ENCODE results near the gene PRPF8. TPM values are rescaled to one million over a fixed set of nuclear protein-coding genes. Genes with fewer than 3 reads are reported as not detected.

The PRPF8 gene
- total RNA-seq, 1 donor from 2014 or later = 297 TPM

DNA sequence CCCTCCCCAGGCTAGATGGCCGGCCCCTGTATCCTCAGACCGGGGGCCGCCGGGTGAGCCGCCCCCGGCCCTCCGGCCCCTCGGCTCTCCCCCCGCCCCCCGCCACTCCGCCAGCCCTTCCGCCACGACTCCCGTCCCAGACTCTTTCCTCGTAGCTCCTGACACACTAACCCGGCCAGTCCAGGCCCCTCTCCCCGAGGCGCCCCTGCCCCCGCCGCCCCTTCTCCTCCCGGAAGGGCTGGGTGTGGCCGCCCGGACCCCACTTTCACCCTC lies 31.1 kb upstream of the PRPF8 start:
- H3K4me1 Mint-ChIP-seq (ENCODE audit: low read depth, unreplicated experiment) = peaks cover 7% of the 10 kb centered on the region
- no peak for DNase-seq
- peaks cover 14% of the 10 kb centered on the region for H3K9me3 Mint-ChIP-seq (ENCODE audit: unreplicated experiment)
- H3K4me3 Mint-ChIP-seq (ENCODE audit: unreplicated experiment) = peak overlapping the region; percentile 59
- TF ChIP-seq, protein P1, sequence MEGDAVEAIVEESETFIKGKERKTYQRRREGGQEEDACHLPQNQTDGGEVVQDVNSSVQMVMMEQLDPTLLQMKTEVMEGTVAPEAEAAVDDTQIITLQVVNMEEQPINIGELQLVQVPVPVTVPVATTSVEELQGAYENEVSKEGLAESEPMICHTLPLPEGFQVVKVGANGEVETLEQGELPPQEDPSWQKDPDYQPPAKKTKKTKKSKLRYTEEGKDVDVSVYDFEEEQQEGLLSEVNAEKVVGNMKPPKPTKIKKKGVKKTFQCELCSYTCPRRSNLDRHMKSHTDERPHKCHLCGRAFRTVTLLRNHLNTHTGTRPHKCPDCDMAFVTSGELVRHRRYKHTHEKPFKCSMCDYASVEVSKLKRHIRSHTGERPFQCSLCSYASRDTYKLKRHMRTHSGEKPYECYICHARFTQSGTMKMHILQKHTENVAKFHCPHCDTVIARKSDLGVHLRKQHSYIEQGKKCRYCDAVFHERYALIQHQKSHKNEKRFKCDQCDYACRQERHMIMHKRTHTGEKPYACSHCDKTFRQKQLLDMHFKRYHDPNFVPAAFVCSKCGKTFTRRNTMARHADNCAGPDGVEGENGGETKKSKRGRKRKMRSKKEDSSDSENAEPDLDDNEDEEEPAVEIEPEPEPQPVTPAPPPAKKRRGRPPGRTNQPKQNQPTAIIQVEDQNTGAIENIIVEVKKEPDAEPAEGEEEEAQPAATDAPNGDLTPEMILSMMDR (IDR thresholded peaks at IDR 0.05; ENCODE audit: partially characterized antibody, unreplicated experiment) = no peak
- peaks cover under 1% of the 10 kb centered on the region for H3K27me3 Mint-ChIP-seq (ENCODE audit: unreplicated experiment)
- H3K27ac Mint-ChIP-seq (ENCODE audit: unreplicated experiment) = no peak overlapping the region
- no peaks in the 10 kb centered on the region for H3K36me3 Mint-ChIP-seq (ENCODE audit: unreplicated experiment)

DNA sequence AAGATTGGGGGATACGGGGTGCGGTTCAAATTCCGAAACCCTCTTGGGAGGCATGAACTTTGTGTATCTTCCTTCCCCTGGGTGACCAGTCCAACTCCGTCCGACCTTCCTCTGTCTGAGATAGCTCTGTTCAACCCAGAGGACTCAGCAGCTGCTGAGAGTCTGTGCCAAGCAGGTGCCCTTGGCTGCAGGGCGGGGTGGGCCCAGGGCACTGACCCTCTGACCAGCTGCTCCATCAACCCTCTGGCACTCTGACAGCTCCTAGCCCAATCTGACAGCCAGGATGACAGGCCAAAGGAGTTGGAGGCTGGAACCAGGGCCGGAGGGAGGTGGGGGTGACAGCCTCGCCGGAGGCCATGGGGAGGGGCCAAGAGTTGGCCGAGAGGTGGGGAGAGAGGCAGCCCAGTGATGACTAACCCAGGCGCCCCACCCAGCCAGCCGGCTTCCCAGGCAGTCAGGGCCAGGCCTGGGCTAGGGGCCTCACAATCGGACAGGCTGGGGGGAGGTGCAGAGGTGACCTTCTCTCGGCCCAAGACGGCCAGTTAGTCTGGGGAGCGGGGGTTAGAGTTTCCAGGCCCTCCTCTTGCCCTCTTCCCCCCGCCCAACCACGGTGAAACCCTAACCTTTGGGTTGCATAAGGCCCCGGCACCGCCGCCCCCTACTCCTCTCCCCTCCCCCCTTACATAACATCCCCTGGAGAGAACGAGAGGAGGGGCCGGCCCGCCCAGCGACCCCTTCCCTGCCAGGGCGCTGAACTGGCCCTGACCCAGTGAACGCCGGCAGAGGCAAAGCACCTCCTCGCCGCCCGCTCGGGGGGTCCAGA lies 30.5 kb upstream of the PRPF8 start:
- peak; percentile 72 for DNase-seq
- H3K9me3 Mint-ChIP-seq (ENCODE audit: unreplicated experiment) = peaks cover 14% of the 10 kb centered on the region
- TF ChIP-seq, protein P1 (IDR thresholded peaks at IDR 0.05; ENCODE audit: partially characterized antibody, unreplicated experiment) = no peak
- peak overlapping the region; percentile 89 for H3K4me3 Mint-ChIP-seq (ENCODE audit: unreplicated experiment)
- H3K27me3 Mint-ChIP-seq (ENCODE audit: unreplicated experiment) = no peaks in the 10 kb centered on the region
- H3K36me3 Mint-ChIP-seq (ENCODE audit: unreplicated experiment) = no peaks in the 10 kb centered on the region
- H3K27ac Mint-ChIP-seq (ENCODE audit: unreplicated experiment) = peak overlapping the region; percentile 59
- peaks cover 7% of the 10 kb centered on the region for H3K4me1 Mint-ChIP-seq (ENCODE audit: low read depth, unreplicated experiment)

DNA sequence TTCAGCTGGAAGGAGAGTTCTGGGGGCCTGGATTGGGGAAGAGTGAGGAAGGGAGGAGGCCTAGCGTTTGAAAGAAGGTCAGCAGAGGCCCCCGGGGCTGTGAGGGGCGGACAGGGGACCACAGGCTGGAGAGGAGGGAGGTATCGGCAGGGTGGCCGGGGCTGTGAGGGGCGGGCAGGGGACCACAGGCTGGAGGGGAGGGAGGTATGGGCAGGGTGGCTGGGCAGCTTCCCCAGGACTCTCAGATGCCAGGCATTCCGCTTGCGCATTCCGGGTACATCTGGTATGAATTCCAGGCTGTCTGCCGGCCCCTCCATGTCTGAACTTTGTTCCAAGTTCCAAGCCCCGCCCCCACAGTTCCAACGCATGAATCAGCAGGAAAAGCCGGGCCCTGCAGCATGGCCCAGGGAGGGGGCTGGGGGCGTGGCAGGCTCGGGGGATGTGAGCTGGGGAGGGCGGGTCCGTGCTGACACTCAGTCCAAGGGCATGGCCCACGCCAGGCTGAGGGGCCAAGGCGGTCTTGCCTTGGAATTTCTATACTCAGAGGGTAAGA lies 29.8 kb upstream of the PRPF8 start:
- Mint-ChIP-seq H3K36me3 (ENCODE audit: unreplicated experiment) (no peaks in the 10 kb centered on the region), H3K27me3 (ENCODE audit: unreplicated experiment) (no peaks in the 10 kb centered on the region), H3K4me1 (ENCODE audit: low read depth, unreplicated experiment) (peaks cover 7% of the 10 kb centered on the region), H3K4me3 (ENCODE audit: unreplicated experiment) (peak overlapping the region; percentile 89), H3K9me3 (ENCODE audit: unreplicated experiment) (peaks cover 13% of the 10 kb centered on the region), H3K27ac (ENCODE audit: unreplicated experiment) (no peak overlapping the region)
- TF ChIP-seq, protein P1 (IDR thresholded peaks at IDR 0.05; ENCODE audit: partially characterized antibody, unreplicated experiment) = no peak
- peak; percentile 76 for DNase-seq

DNA sequence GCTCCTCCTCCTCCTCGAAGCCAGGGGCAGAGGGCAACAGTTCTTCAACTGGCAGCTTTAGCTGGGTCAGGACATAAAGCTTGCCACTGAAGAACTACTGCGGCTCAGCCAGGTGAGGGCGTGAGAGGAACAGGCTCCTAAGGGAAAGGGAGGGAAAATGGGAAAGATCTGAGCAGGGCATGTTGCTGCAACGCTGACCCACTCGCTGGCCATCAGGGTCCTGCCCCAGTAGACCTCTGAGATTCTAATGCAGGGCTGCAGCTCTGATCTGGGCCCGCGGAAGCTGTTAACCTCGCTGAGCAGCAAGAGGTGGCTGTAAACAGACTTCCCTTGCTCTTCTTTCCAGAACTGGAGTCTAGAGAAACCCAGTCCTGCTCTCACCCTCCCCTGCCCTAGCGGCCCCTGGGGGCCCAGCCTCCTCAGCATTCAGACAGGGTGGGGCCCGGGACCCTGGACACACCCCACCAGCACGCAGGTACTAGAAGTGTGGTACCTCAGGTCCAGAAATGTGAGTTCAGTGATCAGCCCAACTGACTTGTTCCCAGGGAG lies 29.3 kb upstream of the PRPF8 start:
- peaks cover 14% of the 10 kb centered on the region for H3K9me3 Mint-ChIP-seq (ENCODE audit: unreplicated experiment)
- no peak overlapping the region for H3K27ac Mint-ChIP-seq (ENCODE audit: unreplicated experiment)
- DNase-seq = peak; percentile 60
- no peaks in the 10 kb centered on the region for H3K27me3 Mint-ChIP-seq (ENCODE audit: unreplicated experiment)
- H3K4me1 Mint-ChIP-seq (ENCODE audit: low read depth, unreplicated experiment) = peaks cover 7% of the 10 kb centered on the region
- no peaks in the 10 kb centered on the region for H3K36me3 Mint-ChIP-seq (ENCODE audit: unreplicated experiment)
- TF ChIP-seq, protein P1 (IDR thresholded peaks at IDR 0.05; ENCODE audit: partially characterized antibody, unreplicated experiment) = no peak
- peak overlapping the region; percentile 89 for H3K4me3 Mint-ChIP-seq (ENCODE audit: unreplicated experiment)
